WTC11 (cell line): ENCODE results near the gene ZDHHC9. TPM values are rescaled to one million over a fixed set of nuclear protein-coding genes. Genes with fewer than 3 reads are reported as not detected.

Source experiments
- ATAC-seq: fragments of 200-7000 bp; cut with Tn5 transposase; 2 replicates; pipeline ENCODE4 v1.10.0; 2021; ENCODE audit warnings: mild to moderate bottlenecking, moderate library complexity
- CTCF ChIA-PET: fragments of 300-600 bp; sonication (Branson Sonifier 250); formaldehyde crosslinking; loops from one replicate; lab custom pipeline; 2021; ENCODE audit warnings: antibody characterized with exemption; lab: Charles Lee
- POLR2A ChIA-PET: fragments of 350-600 bp; sonication (Branson Sonifier 250); formaldehyde crosslinking; loops from one replicate; lab custom pipeline; 2021; ENCODE audit warnings: antibody characterized with exemption; lab: Charles Lee
- DNase-seq: peaks from one replicate; pipeline ENCODE4 v3.0.0; 2021; ENCODE audit warnings: low spot score
- H3K27ac Mint-ChIP-seq: 2 replicates; pipeline ENCODE4 v1.8.0; 2021; ENCODE audit warnings: mixed read lengths
- H3K27me3 Mint-ChIP-seq: 2 replicates; pipeline ENCODE4 v1.8.0; 2021; ENCODE audit warnings: low read depth, mild to moderate bottlenecking, moderate library complexity, mixed read lengths
- H3K36me3 Mint-ChIP-seq: 2 replicates; pipeline ENCODE4 v1.8.0; 2021; ENCODE audit warnings: mixed read lengths
- H3K4me1 Mint-ChIP-seq: 2 replicates; pipeline ENCODE4 v1.8.0; 2022; ENCODE audit warnings: mixed read lengths
- H3K4me3 Mint-ChIP-seq: 2 replicates; pipeline ENCODE4 v1.8.0; 2021; ENCODE audit warnings: mild to moderate bottlenecking, moderate library complexity, mixed read lengths
- H3K9me3 Mint-ChIP-seq: 2 replicates; pipeline ENCODE4 v1.8.0; 2021; ENCODE audit warnings: mixed read lengths
- GTF2I ChIP-seq: fragments of 250-450 bp; sonication (Bioruptor Pico); conservative IDR thresholded peaks from 2 replicates; pipeline ENCODE4 v1.4.0; 2021; ENCODE audit warnings: mild to moderate bottlenecking
- IRF2 ChIP-seq: sonication (generic); formaldehyde crosslinking; IDR thresholded peaks from 2 replicates; pipeline ENCODE4 v1.8.0; 2022; ENCODE audit warnings: low read depth, missing genetic modification reagents, borderline replicate concordance
- JAZF1 ChIP-seq: fragments of 250-450 bp; sonication (Bioruptor Pico); IDR thresholded peaks from 2 replicates; pipeline ENCODE4 v1.9.0; 2021; ENCODE audit warnings: moderate library complexity, mild to moderate bottlenecking, inconsistent platforms
- KAT7 ChIP-seq: sonication (generic); formaldehyde crosslinking; IDR thresholded peaks from 2 replicates; pipeline ENCODE4 v1.8.1; 2023; ENCODE audit warnings: missing genetic modification reagents, mild to moderate bottlenecking, borderline replicate concordance
- NFE2L1 ChIP-seq: sonication (generic); formaldehyde crosslinking; IDR thresholded peaks from 2 replicates; pipeline ENCODE4 v1.8.1; 2023; ENCODE audit warnings: missing genetic modification reagents
- NFYB ChIP-seq: sonication (generic); formaldehyde crosslinking; conservative IDR thresholded peaks from 2 replicates; pipeline ENCODE4 v1.8.0; 2022; ENCODE audit warnings: low read depth, missing genetic modification reagents
- ZNF121 ChIP-seq: sonication (generic); formaldehyde crosslinking; IDR thresholded peaks from 2 replicates; pipeline ENCODE4 v1.8.0; 2023; ENCODE audit warnings: missing genetic modification reagents
- ZNF138 ChIP-seq: sonication (generic); formaldehyde crosslinking; conservative IDR thresholded peaks from 2 replicates; pipeline ENCODE4 v1.8.1; 2022; ENCODE audit warnings: mild to moderate bottlenecking, moderate library complexity, missing genetic modification reagents
- ZNF425 ChIP-seq: fragments of 250-450 bp; sonication (Bioruptor Pico); conservative IDR thresholded peaks from 2 replicates; pipeline ENCODE4 v1.9.0; 2021; ENCODE audit warnings: mild to moderate bottlenecking
- ZNF532 ChIP-seq: fragments of 250-450 bp; sonication (Bioruptor Pico); IDR thresholded peaks from 2 replicates; pipeline ENCODE4 v1.9.0; 2021; ENCODE audit warnings: mild to moderate bottlenecking, borderline replicate concordance
- ZSCAN18 ChIP-seq: fragments of 250-450 bp; sonication (Bioruptor Pico); IDR thresholded peaks from 2 replicates; pipeline ENCODE4 v2.1.2; 2022; ENCODE audit warnings: mild to moderate bottlenecking, moderate library complexity
- total RNA-seq: library from RNA; stranded (reverse); gene quantifications from 3 replicates; pipeline ENCODE4 v1.2.3, GENCODE V29; 2021
- TF ChIP-seq, protein P1 (sequence below): sonication (generic); formaldehyde crosslinking; IDR thresholded peaks from 2 replicates; pipeline ENCODE4 v1.8.0; 2022; ENCODE audit warnings: mild to moderate bottlenecking, missing genetic modification reagents
- TF ChIP-seq, protein P2 (sequence below): sonication (generic); formaldehyde crosslinking; IDR thresholded peaks from 2 replicates; pipeline ENCODE4 v1.8.0; 2023; ENCODE audit warnings: mild to moderate bottlenecking, missing genetic modification reagents

The ZDHHC9 gene
- total RNA-seq, 1 experiment from 2014 or later: 25.0 TPM

- TF ChIP-seq ZNF425: no peak
- TF ChIP-seq ZNF138 (CRISPR knock-in tag): no peak
- no peak for TF ChIP-seq KAT7 (CRISPR knock-in tag)
- no peak for TF ChIP-seq GTF2I (CRISPR knock-in tag)
- no peak for TF ChIP-seq NFE2L1 (CRISPR knock-in tag)
- TF ChIP-seq JAZF1 (CRISPR knock-in tag): no peak
These were observed 81.2 kb downstream of the ZDHHC9 start (continued) for GRCh38 chrX:129762448-129762847.

DNA sequence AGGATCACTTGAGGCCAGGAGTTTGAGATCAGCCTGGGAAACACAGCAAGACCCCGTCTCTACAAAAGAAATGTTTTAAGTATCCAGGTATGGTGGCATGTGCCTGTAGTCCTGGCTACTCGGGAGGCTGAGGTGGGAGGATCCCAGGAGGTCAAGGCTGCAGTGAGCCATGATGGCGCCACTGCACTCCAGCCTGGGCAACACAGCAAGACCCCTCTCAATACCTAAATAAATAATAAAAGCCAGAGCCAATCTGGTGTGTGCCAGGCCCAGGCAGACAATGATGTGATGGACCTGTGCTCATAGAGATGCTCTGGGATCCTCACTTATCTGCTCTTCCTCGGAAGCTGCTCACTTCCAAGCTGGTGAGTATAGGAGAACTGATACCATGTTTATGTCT is 82.1 kb downstream of the ZDHHC9 start:
- Mint-ChIP-seq H3K27ac (no peak overlapping the region), H3K4me1 (no peaks in the 10 kb centered on the region), H3K27me3 (no peaks in the 10 kb centered on the region), H3K9me3 (no peaks in the 10 kb centered on the region), H3K4me3 (no peak overlapping the region), H3K36me3 (no peaks in the 10 kb centered on the region)
- ATAC-seq (no peak), DNase-seq (no peak)
- ChIA-PET POLR2A (no interaction called here), CTCF (no interaction called here)
- TF ChIP-seq NFYB (no peak), ZNF121 (0 out of 2 replicates have a peak, but pooled peaks have one; percentile 21)

- no peak for ATAC-seq
- POLR2A ChIA-PET: no interaction called here
- DNase-seq: no peak
- no peak overlapping the region for H3K27ac Mint-ChIP-seq
- no peak overlapping the region for H3K4me3 Mint-ChIP-seq
- H3K27me3 Mint-ChIP-seq: no peaks in the 10 kb centered on the region; the same call in 1 of the 2 replicates
- no peak for TF ChIP-seq ZNF532 (CRISPR knock-in tag)
- TF ChIP-seq, protein P1, sequence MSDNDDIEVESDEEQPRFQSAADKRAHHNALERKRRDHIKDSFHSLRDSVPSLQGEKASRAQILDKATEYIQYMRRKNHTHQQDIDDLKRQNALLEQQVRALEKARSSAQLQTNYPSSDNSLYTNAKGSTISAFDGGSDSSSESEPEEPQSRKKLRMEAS (CRISPR knock-in tag): no peak
- no peak for TF ChIP-seq IRF2 (CRISPR knock-in tag)
- CTCF ChIA-PET: no interaction called here
- H3K4me1 Mint-ChIP-seq: peaks cover 5% of the 10 kb centered on the region
- no peaks in the 10 kb centered on the region for H3K36me3 Mint-ChIP-seq
- no peaks in the 10 kb centered on the region for H3K9me3 Mint-ChIP-seq
These were observed 82.7 kb downstream of the ZDHHC9 start for GRCh38 chrX:129760981-129761380.

DNA sequence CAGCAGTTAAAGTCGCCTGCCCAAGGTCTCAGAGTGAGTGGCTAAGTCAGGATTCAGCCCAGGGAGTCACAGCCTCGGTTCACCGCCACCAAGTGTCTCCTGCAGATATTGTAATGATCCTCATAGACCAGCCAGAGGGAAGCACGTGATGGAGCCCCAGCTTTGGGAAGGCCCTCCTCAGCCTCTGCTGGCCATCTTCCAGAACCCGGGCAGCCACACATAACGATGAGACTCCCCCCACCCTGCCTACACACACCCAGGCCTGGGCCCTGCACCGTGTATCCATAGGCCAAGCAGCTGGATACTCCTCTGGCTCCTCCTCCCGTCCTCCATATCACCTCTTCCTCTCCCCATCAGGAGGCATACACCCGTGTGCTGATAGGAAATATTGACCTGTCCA is 83.5 kb downstream of the ZDHHC9 start:
- no peak overlapping the region for H3K4me3 Mint-ChIP-seq
- ChIA-PET CTCF (interaction anchor here (1.1 kb wide), 1 partner anchor 159 kb away, joined by 4 read pairs; no protein-coding TSS in a partner anchor), POLR2A (no interaction called here)
- peaks cover 7% of the 10 kb centered on the region for H3K4me1 Mint-ChIP-seq
- no peaks in the 10 kb centered on the region; the same call in 1 of the 2 replicates for H3K27me3 Mint-ChIP-seq
- DNase-seq: no peak
- H3K36me3 Mint-ChIP-seq: no peaks in the 10 kb centered on the region
- no peak for ATAC-seq
- H3K9me3 Mint-ChIP-seq: no peaks in the 10 kb centered on the region
- TF ChIP-seq, protein P2, sequence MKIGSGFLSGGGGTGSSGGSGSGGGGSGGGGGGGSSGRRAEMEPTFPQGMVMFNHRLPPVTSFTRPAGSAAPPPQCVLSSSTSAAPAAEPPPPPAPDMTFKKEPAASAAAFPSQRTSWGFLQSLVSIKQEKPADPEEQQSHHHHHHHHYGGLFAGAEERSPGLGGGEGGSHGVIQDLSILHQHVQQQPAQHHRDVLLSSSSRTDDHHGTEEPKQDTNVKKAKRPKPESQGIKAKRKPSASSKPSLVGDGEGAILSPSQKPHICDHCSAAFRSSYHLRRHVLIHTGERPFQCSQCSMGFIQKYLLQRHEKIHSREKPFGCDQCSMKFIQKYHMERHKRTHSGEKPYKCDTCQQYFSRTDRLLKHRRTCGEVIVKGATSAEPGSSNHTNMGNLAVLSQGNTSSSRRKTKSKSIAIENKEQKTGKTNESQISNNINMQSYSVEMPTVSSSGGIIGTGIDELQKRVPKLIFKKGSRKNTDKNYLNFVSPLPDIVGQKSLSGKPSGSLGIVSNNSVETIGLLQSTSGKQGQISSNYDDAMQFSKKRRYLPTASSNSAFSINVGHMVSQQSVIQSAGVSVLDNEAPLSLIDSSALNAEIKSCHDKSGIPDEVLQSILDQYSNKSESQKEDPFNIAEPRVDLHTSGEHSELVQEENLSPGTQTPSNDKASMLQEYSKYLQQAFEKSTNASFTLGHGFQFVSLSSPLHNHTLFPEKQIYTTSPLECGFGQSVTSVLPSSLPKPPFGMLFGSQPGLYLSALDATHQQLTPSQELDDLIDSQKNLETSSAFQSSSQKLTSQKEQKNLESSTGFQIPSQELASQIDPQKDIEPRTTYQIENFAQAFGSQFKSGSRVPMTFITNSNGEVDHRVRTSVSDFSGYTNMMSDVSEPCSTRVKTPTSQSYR (CRISPR knock-in tag): no peak
- TF ChIP-seq ZSCAN18 (CRISPR knock-in tag): no peak
- TF ChIP-seq, all 79 proteins: peak for 0
- H3K27ac Mint-ChIP-seq: no peak overlapping the region
